ENCODE results near the gene CCNH.

Gene CCNH

GRCh38 chr5:87405472-87406155 is 7.1 kb downstream of the CCNH start:
- no peak overlapping the region for H3K9ac ChIP-seq (ENCODE audit: low read depth, low read length)
- no peak overlapping the region for H3K4me2 ChIP-seq (ENCODE audit: insufficient read depth, low read length)
- H3K27ac ChIP-seq (ENCODE audit: low read length) = no peak overlapping the region
- no peak for TF ChIP-seq EZH2 (IDR thresholded peaks at IDR 0.05; ENCODE audit: borderline replicate concordance, low read depth, low read length, severe bottlenecking)
- no peak for DNase-seq
- H3K79me2 ChIP-seq (ENCODE audit: insufficient read depth, low read length) = peaks cover 15% of the 10 kb centered on the region
- H3K36me3 ChIP-seq (ENCODE audit: insufficient read depth, low read length) = peaks cover 95% of the 10 kb centered on the region
- H3K4me1 ChIP-seq (ENCODE audit: insufficient read depth, low read length) = peaks cover 13% of the 10 kb centered on the region
- H3K27me3 ChIP-seq (ENCODE audit: insufficient read depth, low read length, poor library complexity) = no peaks in the 10 kb centered on the region
- no peaks in the 10 kb centered on the region for H3K9me3 ChIP-seq (ENCODE audit: insufficient read depth, low read length, severe bottlenecking)
- no peak for ATAC-seq (ENCODE audit: insufficient read depth, low read depth)
- no peak overlapping the region for H3K4me3 ChIP-seq (ENCODE audit: low read depth in 1 of 2, low read length in 2 of 2)
- H4K20me1 ChIP-seq (ENCODE audit: insufficient read depth, low read length) = peaks cover 6% of the 10 kb centered on the region
- no peak overlapping the region for H2AFZ ChIP-seq (ENCODE audit: low read depth, low read length)

GRCh38 chr5:87404359-87404758 is 8.4 kb downstream of the CCNH start:
- Histone ChIP-seq H3K4me3 (ENCODE audit: low read depth in 1 of 2, low read length in 2 of 2) (no peak overlapping the region), H3K36me3 (ENCODE audit: insufficient read depth, low read length) (peaks cover 94% of the 10 kb centered on the region), H3K4me1 (ENCODE audit: insufficient read depth, low read length) (peaks cover under 1% of the 10 kb centered on the region; the same call in 1 of the 2 replicates), H3K9me3 (ENCODE audit: insufficient read depth, low read length, severe bottlenecking) (no peaks in the 10 kb centered on the region), H2AFZ (ENCODE audit: low read depth, low read length) (no peak overlapping the region), H3K27me3 (ENCODE audit: insufficient read depth, low read length, poor library complexity) (no peaks in the 10 kb centered on the region), H4K20me1 (ENCODE audit: insufficient read depth, low read length) (peaks cover 16% of the 10 kb centered on the region), H3K79me2 (ENCODE audit: insufficient read depth, low read length) (peaks cover 14% of the 10 kb centered on the region; the same call in 1 of the 2 replicates), H3K4me2 (ENCODE audit: insufficient read depth, low read length) (no peak overlapping the region), H3K27ac (ENCODE audit: low read length) (no peak overlapping the region), H3K9ac (ENCODE audit: low read depth, low read length) (no peak overlapping the region)
- no peak for ATAC-seq (ENCODE audit: insufficient read depth, low read depth)
- TF ChIP-seq CTCF (IDR thresholded peaks at IDR 0.05; ENCODE audit: borderline replicate concordance, extremely low read depth, low read length, poor library complexity, severe bottlenecking) (no peak), EZH2 (IDR thresholded peaks at IDR 0.05; ENCODE audit: borderline replicate concordance, low read depth, low read length, severe bottlenecking) (no peak)
- no peak for DNase-seq

- peaks cover 94% of the 10 kb centered on the region for H3K36me3 ChIP-seq (ENCODE audit: insufficient read depth, low read length)
- H3K27me3 ChIP-seq (ENCODE audit: insufficient read depth, low read length, poor library complexity) = no peaks in the 10 kb centered on the region
- DNase-seq (no peak), ATAC-seq (ENCODE audit: insufficient read depth, low read depth) (no peak)
- no peak overlapping the region for H3K27ac ChIP-seq (ENCODE audit: low read length)
- no peak overlapping the region for H3K9ac ChIP-seq (ENCODE audit: low read depth, low read length)
- peaks cover 16% of the 10 kb centered on the region for H4K20me1 ChIP-seq (ENCODE audit: insufficient read depth, low read length)
- no peak overlapping the region for H2AFZ ChIP-seq (ENCODE audit: low read depth, low read length)
- no peaks in the 10 kb centered on the region for H3K9me3 ChIP-seq (ENCODE audit: insufficient read depth, low read length, severe bottlenecking)
- no peaks in the 10 kb centered on the region for H3K4me1 ChIP-seq (ENCODE audit: insufficient read depth, low read length)
- TF ChIP-seq EZH2 (IDR thresholded peaks at IDR 0.05; ENCODE audit: borderline replicate concordance, low read depth, low read length, severe bottlenecking) = no peak
- TF ChIP-seq CTCF (IDR thresholded peaks at IDR 0.05; ENCODE audit: borderline replicate concordance, extremely low read depth, low read length, poor library complexity, severe bottlenecking) = no peak
- no peak overlapping the region for H3K4me3 ChIP-seq (ENCODE audit: low read depth in 1 of 2, low read length in 2 of 2)
- no peak overlapping the region for H3K4me2 ChIP-seq (ENCODE audit: insufficient read depth, low read length)
- H3K79me2 ChIP-seq (ENCODE audit: insufficient read depth, low read length) = peaks cover 12% of the 10 kb centered on the region; the same call in 1 of the 2 replicates
These were observed 8.8 kb downstream of the CCNH start for GRCh38 chr5:87403899-87404298.

- Histone ChIP-seq H3K4me2 (ENCODE audit: insufficient read depth, low read length) (no peak overlapping the region), H2AFZ (ENCODE audit: low read depth, low read length) (no peak overlapping the region), H3K27me3 (ENCODE audit: insufficient read depth, low read length, poor library complexity) (no peaks in the 10 kb centered on the region), H3K27ac (ENCODE audit: low read length) (no peak overlapping the region), H3K9ac (ENCODE audit: low read depth, low read length) (no peak overlapping the region), H3K9me3 (ENCODE audit: insufficient read depth, low read length, severe bottlenecking) (no peaks in the 10 kb centered on the region), H3K4me3 (ENCODE audit: low read depth in 1 of 2, low read length in 2 of 2) (no peak overlapping the region), H3K79me2 (ENCODE audit: insufficient read depth, low read length) (0 out of 2 replicates have a peak, but pooled peaks cover 9% of the 10 kb centered on the region), H3K4me1 (ENCODE audit: insufficient read depth, low read length) (no peaks in the 10 kb centered on the region), H3K36me3 (ENCODE audit: insufficient read depth, low read length) (peaks cover 94% of the 10 kb centered on the region), H4K20me1 (ENCODE audit: insufficient read depth, low read length) (peaks cover 16% of the 10 kb centered on the region)
- ATAC-seq (ENCODE audit: insufficient read depth, low read depth) (0 out of 3 replicates have a peak, but pooled peaks have one; percentile 25), DNase-seq (no peak)
- TF ChIP-seq EZH2 (IDR thresholded peaks at IDR 0.05; ENCODE audit: borderline replicate concordance, low read depth, low read length, severe bottlenecking) (no peak), CTCF (IDR thresholded peaks at IDR 0.05; ENCODE audit: borderline replicate concordance, extremely low read depth, low read length, poor library complexity, severe bottlenecking) (no peak)
These were observed 9.3 kb downstream of the CCNH start for GRCh38 chr5:87403409-87403808.

Measured in DND-41 (cell line).